Duodenal mucosa (tissue), 2 donors: ENCODE measurements around the gene TCAIM.

Source experiments
- H3K27ac ChIP-seq: one replicate; pipeline ENCODE4 v1.7.0; 2013; ENCODE audit warnings: low read depth, low read length
- H3K27me3 ChIP-seq, 2 donors: one replicate each; pipeline ENCODE4 v1.7.0; 2013; ENCODE audit warnings: low read length in 2 of 2, control low read depth in 1 of 2; ENCODE audit not compliant: insufficient read depth in 2 of 2, control insufficient read depth in 1 of 2
- H3K36me3 ChIP-seq, 2 donors: one replicate each; pipeline ENCODE4 v1.7.0; 2013; ENCODE audit warnings: low read length in 2 of 2, control low read depth in 1 of 2; ENCODE audit not compliant: insufficient read depth in 2 of 2, control insufficient read depth in 1 of 2
- H3K4me1 ChIP-seq, 2 donors: one replicate each; pipeline ENCODE4 v1.7.0; 2013; ENCODE audit warnings: low read length in 2 of 2, control low read depth in 1 of 2; ENCODE audit not compliant: insufficient read depth in 2 of 2, control insufficient read depth in 1 of 2
- H3K4me3 ChIP-seq, 2 donors: one replicate each; pipeline ENCODE4 v1.7.0; 2013; ENCODE audit warnings: low read length in 2 of 2, low read depth in 1 of 2
- H3K9ac ChIP-seq, 2 donors: one replicate each; pipeline ENCODE4 v1.7.0; 2013; ENCODE audit warnings: low read length in 2 of 2, low read depth in 1 of 2
- H3K9me3 ChIP-seq, 2 donors: one replicate each; pipeline ENCODE4 v1.7.0; 2013; ENCODE audit warnings: low read length in 2 of 2, control low read depth in 1 of 2; ENCODE audit not compliant: control insufficient read depth in 1 of 2

TCAIM gene

GRCh38 chr3:44324584-44324983 is 14.0 kb upstream of the TCAIM start:
- H3K27me3 ChIP-seq = no peaks in the 10 kb centered on the region
- H3K27ac ChIP-seq = no peak overlapping the region
- H3K9ac ChIP-seq = no peak overlapping the region

GRCh38 chr3:44326019-44326418 is 12.5 kb upstream of the TCAIM start:
- H3K27ac ChIP-seq = no peak overlapping the region
- H3K9ac ChIP-seq = no peak overlapping the region
- no peaks in the 10 kb centered on the region for H3K9me3 ChIP-seq
- no peaks in the 10 kb centered on the region for H3K27me3 ChIP-seq
- H3K36me3 ChIP-seq = no peaks in the 10 kb centered on the region
- H3K4me1 ChIP-seq = no peaks in the 10 kb centered on the region
- H3K4me3 ChIP-seq = no peak overlapping the region

More at GRCh38 chr3:44324584-44324983, 14.0 kb upstream of the TCAIM start:
- Histone ChIP-seq H3K9me3 (no peaks in the 10 kb centered on the region), H3K4me3 (no peak overlapping the region), H3K4me1 (no peaks in the 10 kb centered on the region), H3K36me3 (no peaks in the 10 kb centered on the region)

- Histone ChIP-seq H3K4me3 (no peak overlapping the region), H3K4me1 (no peaks in the 10 kb centered on the region), H3K27me3 (no peaks in the 10 kb centered on the region), H3K27ac (no peak overlapping the region), H3K9me3 (no peaks in the 10 kb centered on the region), H3K9ac (no peak overlapping the region), H3K36me3 (no peaks in the 10 kb centered on the region)
Observed at GRCh38 chr3:44326515-44326914, 12.1 kb upstream of the TCAIM start.

GRCh38 chr3:44329946-44330345 is 8.6 kb upstream of the TCAIM start:
- H3K9ac ChIP-seq = no peak overlapping the region
- H3K9me3 ChIP-seq = no peaks in the 10 kb centered on the region
- H3K36me3 ChIP-seq = no peaks in the 10 kb centered on the region
- no peak overlapping the region for H3K27ac ChIP-seq
- no peaks in the 10 kb centered on the region for H3K4me1 ChIP-seq
- no peaks in the 10 kb centered on the region for H3K27me3 ChIP-seq
- H3K4me3 ChIP-seq = no peak overlapping the region

GRCh38 chr3:44330444-44330843 is 8.1 kb upstream of the TCAIM start:
- H3K9me3 ChIP-seq = no peaks in the 10 kb centered on the region
- H3K4me3 ChIP-seq = no peak overlapping the region
- H3K27ac ChIP-seq = no peak overlapping the region
- H3K9ac ChIP-seq = no peak overlapping the region
- no peaks in the 10 kb centered on the region for H3K4me1 ChIP-seq
- no peaks in the 10 kb centered on the region for H3K36me3 ChIP-seq
- no peaks in the 10 kb centered on the region for H3K27me3 ChIP-seq

GRCh38 chr3:44334326-44334725 is 4.2 kb upstream of the TCAIM start:
- H3K36me3 ChIP-seq = no peaks in the 10 kb centered on the region
- no peaks in the 10 kb centered on the region for H3K9me3 ChIP-seq
- H3K27me3 ChIP-seq = no peaks in the 10 kb centered on the region
- H3K4me1 ChIP-seq = peaks cover 0 to 9% of the 10 kb centered on the region in 2 donors
- H3K27ac ChIP-seq = no peak overlapping the region
- no peak overlapping the region for H3K9ac ChIP-seq
- no peak overlapping the region for H3K4me3 ChIP-seq

- peak overlapping the region; percentile 97 for H3K27ac ChIP-seq
- H3K4me3 ChIP-seq = peak overlapping the region; percentile 94 to 99
Observed at GRCh38 chr3:44337248-44337785, 1.2 kb upstream of the TCAIM start.

GRCh38 chr3:44338828-44339127 is 212 bp downstream of the TCAIM start:
- peak overlapping the region; percentile 90 to 98 for H3K9ac ChIP-seq
- no peaks in the 10 kb centered on the region for H3K36me3 ChIP-seq
- H3K4me1 ChIP-seq = peaks cover 8 to 18% of the 10 kb centered on the region in 2 donors
- H3K4me3 ChIP-seq = peak overlapping the region; percentile 94 to 99
- peak overlapping the region; percentile 97 for H3K27ac ChIP-seq
- no peaks in the 10 kb centered on the region for H3K27me3 ChIP-seq
- H3K9me3 ChIP-seq = no peaks in the 10 kb centered on the region

More at GRCh38 chr3:44337248-44337785, 1.2 kb upstream of the TCAIM start:
- no peaks in the 10 kb centered on the region for H3K36me3 ChIP-seq
- H3K27me3 ChIP-seq = no peaks in the 10 kb centered on the region
- no peaks in the 10 kb centered on the region for H3K9me3 ChIP-seq
- peaks cover 8 to 18% of the 10 kb centered on the region in 2 donors for H3K4me1 ChIP-seq
- peak overlapping the region; percentile 90 to 98 for H3K9ac ChIP-seq

GRCh38 chr3:44339181-44340057 is 853 bp downstream of the TCAIM start:
- H3K27me3 ChIP-seq = no peaks in the 10 kb centered on the region
- H3K4me1 ChIP-seq = peaks cover 8 to 18% of the 10 kb centered on the region in 2 donors
- H3K9ac ChIP-seq = peak overlapping the region; percentile 90 to 98
- H3K4me3 ChIP-seq = peak overlapping the region; percentile 94 to 99
- no peaks in the 10 kb centered on the region for H3K36me3 ChIP-seq
- H3K27ac ChIP-seq = peak overlapping the region; percentile 97
- no peaks in the 10 kb centered on the region for H3K9me3 ChIP-seq

- peak overlapping the region; percentile 94 to 99 for H3K4me3 ChIP-seq
- H3K4me1 ChIP-seq = peaks cover 8 to 18% of the 10 kb centered on the region in 2 donors
- H3K9ac ChIP-seq = no peak overlapping the region
Observed at GRCh38 chr3:44340058-44340395, 1.5 kb downstream of the TCAIM start.

More at GRCh38 chr3:44340058-44340395, 1.5 kb downstream of the TCAIM start:
- Histone ChIP-seq H3K27ac (no peak overlapping the region), H3K36me3 (no peaks in the 10 kb centered on the region), H3K9me3 (no peaks in the 10 kb centered on the region), H3K27me3 (no peaks in the 10 kb centered on the region)
